Dermis lymphatic vessel endothelial cell (primary cell): ENCODE results near the gene GPR161. TPM values are rescaled to one million over a fixed set of nuclear protein-coding genes. Genes with fewer than 3 reads are reported as not detected.

Experiments
- total RNA-seq: library from RNA; depleted of rRNA; stranded (reverse); fragments of >200 nt; gene quantifications from 2 replicates; pipeline ENCODE4 v1.2.1, GENCODE V29; 2014

Gene GPR161, protein sequence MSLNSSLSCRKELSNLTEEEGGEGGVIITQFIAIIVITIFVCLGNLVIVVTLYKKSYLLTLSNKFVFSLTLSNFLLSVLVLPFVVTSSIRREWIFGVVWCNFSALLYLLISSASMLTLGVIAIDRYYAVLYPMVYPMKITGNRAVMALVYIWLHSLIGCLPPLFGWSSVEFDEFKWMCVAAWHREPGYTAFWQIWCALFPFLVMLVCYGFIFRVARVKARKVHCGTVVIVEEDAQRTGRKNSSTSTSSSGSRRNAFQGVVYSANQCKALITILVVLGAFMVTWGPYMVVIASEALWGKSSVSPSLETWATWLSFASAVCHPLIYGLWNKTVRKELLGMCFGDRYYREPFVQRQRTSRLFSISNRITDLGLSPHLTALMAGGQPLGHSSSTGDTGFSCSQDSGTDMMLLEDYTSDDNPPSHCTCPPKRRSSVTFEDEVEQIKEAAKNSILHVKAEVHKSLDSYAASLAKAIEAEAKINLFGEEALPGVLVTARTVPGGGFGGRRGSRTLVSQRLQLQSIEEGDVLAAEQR
- total RNA-seq: 12.4 and 19.4 TPM in 2 replicates

DNA sequence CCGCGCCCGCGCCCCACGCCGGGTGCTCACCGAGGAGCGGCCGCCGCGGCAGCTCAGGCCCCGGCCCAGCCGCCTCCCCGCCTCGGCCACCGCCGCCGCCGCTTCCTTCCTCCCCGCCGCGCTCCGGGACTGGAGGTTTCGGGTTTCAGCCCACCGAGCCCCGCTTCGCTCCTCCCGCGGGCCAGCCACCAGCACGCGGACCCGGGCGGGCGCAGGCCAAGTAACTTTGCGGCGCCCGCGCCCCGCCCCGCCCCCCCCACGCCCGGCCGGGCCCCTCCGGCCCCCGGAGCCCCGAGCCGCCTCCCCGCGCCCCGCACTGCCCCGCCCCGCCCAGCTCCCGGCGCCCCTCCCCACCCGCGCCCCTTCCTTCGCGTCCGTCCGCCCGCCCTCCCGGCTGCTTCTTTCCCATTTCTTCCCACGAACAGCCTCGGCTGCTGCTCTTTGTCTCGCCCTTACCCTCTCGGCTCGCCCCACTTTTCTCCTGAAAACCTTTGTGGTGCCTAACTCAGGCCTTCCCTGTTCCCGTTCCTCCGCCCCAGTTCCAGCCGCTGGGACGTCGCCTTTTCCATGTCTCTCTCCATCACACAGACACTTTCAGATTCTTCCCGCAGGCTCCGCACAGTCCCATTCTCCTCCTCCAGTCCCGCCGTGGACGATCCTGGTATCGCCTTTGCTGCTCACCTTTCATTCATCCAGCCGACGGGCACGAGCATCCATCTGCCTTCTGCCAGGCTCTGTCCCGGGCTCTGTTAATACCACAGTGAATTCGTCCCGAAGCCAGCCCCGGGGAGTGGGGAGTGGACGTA, at the start of gene GPR161:
TSS of gene GPR161 (minus strand) at position 222 of the 806 bp plus-strand sequence. CDS start 32,080 bp downstream, outside the sequence.

DNA sequence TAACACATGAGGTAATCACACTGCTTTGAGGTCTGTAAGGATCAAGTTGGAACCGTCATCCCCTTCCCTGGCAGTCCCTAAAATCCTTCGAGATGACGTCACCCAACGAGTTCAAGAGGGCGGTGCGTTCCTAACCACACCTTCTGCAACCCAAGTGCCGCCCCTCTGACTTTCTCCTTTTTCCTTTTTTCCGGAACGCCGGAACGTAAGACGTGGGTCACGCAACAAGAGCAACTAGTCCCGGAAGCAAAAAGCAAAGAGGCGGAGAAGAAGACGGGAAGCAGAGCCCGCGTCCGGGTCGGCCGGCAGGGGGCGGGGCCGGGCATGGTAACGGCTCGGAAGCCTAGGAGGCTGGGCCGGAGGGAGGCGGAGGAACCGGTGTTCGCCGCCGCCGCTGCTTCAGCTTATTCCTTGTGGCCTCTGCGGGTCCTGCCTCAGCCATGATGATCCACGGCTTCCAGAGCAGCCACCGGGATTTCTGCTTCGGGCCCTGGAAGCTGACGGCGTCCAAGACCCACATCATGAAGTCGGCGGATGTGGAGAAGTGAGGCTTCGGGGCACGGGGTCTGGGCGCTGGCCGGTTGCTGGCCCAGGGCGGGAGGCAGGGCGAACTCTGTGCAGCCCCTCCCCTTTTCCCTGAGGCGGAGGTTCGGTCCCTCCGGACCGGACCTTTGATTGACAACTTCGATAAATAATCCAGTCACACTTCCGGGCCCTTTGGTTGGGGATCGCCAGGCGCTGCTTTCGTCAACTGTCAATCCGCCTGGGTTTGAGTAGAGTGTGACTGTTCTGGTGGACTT, 42.1 kb upstream of the GPR161 start, which contains the start of gene TIPRL:
TSS of gene TIPRL (plus strand) at position 325 of the 800 bp plus-strand sequence. CDS start at position 441, 116 bp downstream.

Other genes with a start within 250 kb of the GPR161 start
- 0.11 TPM in 1 of 2 replicates, not detected in the other for gene ADCY10, start 222.8 kb downstream of the GPR161 start, total RNA-seq
- gene DCAF6, start 200.2 kb downstream of the GPR161 start, total RNA-seq: 48.2 and 50.7 TPM in 2 replicates
- gene MPC2, start 199.9 kb downstream of the GPR161 start, total RNA-seq: 18.9 and 20.7 TPM in 2 replicates
- 30.8 and 33.9 TPM in 2 replicates for gene TIPRL, start 42.0 kb upstream of the GPR161 start, total RNA-seq
- gene SFT2D2, start 89.1 kb upstream of the GPR161 start, total RNA-seq: 58.7 and 59.3 TPM in 2 replicates
- 0.65 and 0.69 TPM in 2 replicates for gene TBX19, start 143.9 kb upstream of the GPR161 start, total RNA-seq